GM21529 (cell line): Measurements from ENCODE around the gene VPS13D.

ENCODE experiments used
- ATAC-seq: cut with Tn5 transposase; IDR thresholded peaks from one replicate; pipeline ENCODE4 v1.9.1; 2021; ENCODE audit not compliant: unreplicated experiment

VPS13D gene

DNA sequence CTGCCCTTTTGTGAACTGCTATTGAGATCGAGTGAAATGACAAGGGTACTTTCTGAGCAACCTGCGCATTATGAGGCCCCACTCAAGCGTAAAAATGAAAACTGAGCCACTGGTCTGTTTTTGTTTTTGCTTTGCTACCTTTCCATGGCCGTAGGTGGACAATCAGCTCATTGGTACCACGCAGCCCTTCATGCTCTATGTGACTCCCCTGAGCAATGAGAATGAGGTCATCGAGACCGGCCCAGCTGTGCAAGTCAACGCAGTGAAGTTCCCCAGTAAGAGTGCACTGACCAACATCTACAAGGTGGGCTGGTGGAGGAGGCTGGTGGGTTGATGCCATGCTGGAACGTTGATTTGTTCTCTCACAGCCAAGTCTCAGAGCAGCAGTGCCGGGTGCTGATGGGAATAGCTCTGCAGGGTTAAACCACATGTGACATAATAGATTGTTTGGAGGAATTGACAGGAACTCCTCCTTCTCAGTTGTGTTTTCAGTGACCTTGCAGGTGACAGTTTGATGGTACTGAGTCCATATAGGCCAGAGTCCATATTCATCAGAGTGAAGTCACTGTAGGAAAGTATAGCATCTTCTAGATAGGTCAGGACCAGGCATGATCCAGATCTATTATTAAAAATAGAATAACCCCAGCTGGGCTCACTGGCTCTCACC lies 170.3 kb downstream of the VPS13D start:
- no peak for ATAC-seq

DNA sequence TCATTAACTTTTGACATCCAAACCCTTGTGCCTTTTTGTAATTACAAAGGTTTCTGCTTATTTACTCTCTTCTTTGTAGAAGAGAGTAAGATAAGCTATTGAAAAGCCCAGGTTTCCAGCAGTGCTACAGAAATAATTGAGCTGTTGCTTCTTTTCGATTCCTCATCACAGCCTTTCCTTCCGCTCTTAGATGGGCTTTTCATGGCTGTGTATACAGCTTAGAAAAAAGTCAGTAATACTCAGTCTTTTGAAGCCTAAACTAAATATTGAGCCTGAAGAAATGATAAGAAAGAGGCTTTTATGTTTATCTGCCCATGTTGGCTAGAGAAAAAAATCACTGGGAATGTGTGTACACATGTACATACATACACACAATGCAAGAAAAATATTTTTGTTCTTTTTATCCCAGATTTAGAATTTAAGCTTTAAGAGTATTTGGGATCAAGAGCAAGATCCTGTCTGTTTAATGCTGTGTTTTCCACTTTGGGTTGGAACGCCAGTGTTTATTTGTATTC lies 172.4 kb downstream of the VPS13D start:
- no peak for ATAC-seq

DNA sequence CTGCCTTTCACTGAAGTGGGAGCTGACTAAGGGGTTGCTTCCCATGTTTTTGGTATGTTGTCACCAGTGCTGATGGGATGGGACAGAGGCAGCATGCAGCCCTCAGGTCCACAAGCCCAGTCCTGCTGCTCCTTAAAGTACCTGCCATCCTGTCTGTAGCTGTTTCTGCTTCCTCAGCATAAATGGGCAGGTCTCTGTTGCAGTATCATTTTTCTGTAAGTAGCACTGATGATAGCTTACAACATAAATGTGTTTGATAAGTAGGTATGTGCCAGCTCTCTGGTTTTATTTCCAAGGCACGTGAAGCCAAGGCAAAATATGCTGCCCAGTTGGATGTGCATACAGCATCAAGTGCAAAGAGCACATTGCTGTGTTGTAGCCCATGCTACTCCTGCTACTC lies 173.0 kb downstream of the VPS13D start:
- ATAC-seq = no peak

DNA sequence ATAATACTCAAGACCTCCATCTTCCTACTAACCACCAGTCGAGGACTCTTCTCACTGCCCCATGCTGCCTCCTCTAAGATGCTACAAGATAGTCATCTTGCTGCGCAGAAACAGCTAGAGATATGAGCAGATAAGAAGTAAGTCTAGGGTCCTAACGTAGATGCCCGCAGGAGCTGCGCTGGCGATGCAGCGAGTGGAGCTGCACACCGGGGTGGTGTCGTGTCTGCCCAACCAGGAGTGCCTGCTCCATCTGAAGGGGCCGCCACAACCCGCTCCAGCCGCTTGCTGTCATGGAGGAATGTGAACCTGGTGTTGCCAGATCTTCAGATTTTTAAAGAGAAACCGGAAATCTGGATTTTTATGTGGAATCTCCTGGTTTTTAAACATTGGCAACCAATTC lies 175.1 kb downstream of the VPS13D start:
- ATAC-seq = no peak

DNA sequence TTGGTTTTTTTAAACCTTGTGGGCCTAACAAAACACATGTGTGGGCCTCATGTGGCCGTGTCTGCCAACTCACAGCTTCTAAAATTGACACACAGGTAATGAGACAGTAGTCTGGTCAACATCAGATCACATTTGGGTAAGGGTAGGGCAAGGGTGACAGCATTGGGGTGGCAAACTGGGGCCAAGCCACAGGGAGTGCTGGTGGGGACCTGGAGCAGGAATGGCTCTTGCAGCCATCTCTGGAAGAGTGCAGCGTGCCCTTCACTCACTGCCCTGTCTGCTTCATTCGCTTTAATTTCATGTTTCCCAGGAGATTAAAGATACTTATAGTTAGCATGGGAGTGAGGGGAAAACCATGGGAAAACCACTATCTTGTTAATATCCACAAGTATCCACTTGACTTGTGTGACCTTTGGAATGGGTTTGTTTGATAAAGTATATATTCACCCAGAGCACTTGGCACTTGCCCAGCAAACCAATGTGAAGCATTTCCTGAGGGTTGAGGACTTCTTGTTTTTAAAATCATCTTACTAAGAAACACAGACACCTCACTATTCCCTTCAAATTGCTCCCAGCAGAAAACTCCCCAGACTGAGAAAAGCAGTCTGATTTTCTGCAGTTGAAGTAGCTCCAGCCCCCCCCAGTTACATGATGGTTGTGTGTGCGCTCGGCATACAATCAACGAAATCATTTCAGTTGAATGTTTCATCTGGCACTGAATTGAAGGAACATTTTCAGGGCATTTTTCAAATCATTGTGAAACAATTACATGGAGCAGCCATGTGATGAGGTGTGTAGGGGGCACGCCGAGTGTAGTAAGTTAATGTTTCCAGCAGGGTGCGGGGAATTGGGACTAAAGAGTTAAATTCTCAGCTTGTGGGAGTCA lies 175.7 kb downstream of the VPS13D start:
- ATAC-seq = no peak

DNA sequence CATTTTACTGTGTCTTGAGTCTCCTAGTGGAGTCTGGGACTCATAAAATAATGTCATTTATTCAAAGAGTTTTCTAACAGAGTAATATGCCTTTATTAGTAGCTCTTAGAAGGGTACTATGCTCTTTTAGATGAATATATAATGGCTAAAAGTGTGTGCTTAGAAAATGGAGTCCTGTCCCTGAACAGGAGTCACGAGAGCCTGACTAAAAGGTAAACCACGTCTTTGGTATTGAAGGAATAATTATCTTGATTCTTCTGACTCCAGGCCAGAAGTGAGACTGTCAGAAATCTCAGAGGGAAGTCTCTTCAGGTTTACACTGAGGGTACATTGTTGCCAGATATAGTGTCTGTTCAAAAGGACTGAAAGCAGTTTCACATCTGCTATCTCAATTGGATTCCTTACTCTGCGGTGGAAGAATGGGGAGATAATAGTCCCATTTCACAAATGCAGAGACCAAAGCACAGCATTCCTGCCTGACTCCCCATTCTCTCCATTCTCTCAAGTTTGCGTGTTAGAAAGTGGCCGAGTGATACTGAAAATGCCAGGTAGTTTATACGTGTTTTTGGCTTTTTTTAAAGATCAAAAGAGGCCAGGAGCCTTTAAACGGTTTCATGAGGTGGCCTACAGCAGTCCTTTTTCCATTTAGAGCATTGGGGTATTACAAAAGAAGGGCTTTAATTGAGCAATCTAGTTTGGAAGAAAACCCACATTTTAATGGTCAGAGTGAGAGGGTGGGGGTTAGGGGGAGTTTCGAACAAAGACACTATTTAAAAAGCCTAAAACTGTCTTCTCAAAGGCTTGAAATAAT lies 176.6 kb downstream of the VPS13D start:
- ATAC-seq = no peak

DNA sequence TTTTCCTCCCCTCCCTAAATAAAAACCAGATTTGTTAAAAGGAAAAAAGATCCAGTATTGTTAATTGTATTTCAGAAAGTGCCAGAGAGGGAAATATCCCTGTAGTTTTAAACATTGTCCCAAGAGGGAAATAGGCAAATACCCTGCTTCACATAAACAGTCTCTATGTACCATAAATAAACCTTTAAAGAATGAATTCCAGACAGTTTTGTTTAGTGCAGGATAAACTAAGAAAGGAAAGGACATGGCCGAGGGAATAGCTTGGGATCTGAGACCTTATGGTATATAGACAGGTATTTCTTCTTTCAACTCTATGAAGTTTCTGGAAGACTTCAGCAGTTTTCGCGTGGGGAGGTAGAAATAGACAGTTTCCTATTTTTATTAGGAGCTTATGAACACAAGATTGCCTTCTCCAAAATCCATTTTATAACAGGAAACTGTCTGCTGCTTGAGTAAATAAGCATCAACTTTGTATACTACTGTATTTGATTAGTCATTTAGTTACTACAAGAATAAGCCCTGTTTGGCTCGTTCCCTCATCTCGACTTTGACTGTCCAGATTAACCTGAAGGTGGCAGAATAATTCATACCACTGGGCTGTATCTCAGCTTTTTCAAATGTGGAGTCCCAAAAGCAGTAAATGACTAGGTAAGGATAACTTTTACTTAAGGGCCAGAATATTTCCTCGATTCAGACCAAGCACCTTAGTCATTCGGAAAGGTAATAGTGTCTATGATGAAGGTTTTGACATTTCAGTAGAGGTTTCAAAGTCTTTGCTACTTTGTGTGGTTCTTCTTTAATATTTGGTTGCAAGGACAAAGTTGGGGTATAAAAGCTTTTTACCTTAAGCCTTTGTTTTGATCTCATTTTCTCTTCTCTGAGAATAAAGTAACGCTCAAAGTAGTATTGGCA lies 177.5 kb downstream of the VPS13D start:
- ATAC-seq = no peak

DNA sequence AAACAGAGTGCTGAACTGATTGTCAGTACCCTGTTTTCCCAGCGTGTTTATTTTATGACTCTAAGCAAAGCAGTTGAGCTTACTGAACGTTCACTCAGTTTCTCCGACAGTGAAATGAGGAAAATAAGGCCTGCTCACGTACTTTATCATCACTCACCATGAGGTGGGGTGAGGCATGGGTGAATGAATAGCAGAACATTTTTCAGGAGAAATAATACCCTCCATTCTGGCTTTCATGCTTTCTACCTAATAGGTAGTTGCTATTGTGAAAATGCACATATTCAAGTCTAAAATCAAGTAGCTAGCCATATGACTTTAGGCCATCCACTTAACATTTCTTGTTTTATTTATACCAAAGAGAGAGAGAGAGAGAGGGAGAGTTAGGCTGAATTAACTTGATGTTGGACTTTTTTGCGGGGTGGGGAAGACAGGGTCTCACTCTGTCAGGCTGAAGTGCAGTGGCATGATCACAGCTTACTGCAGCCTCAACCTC lies 178.2 kb downstream of the VPS13D start:
- ATAC-seq = no peak

DNA sequence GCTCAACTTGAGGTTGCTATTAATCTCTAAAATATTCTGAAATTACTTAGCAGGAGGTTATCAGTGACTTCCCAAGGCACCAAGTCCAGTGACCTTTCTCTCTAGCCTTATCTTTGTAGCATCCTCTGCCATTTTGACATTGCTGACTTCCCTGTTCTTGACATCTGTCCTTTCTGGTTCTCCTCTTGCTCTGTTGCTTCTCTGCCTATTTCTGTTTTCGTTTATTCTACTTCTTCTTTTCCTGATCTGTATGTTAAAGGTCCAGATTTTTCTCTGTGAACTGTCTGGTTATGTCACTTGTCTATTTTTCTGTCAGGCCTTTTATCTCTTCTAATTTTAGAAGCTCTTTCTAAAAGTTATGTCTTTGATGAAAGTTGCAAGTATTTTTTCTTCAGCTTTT lies 178.8 kb downstream of the VPS13D start:
- no peak for ATAC-seq

DNA sequence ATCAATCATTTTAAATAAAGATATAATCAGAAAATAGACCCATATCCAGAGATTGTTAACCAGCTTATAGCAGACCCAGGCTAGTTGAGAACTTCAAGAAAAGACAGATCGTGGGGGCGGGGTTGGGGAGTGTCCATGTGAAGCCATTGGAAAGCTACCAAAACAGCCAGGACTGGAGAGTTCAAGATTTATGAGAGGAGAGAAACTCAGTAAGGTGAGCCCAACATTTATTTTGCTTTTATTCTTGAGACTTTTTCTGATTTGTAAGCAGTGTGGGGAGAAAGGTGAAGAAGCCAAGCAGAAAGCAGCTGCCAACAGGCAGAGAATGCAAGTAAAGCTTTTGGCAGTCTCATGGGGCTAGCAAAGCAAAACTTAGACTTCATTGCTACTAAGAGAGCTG lies 179.9 kb downstream of the VPS13D start:
- ATAC-seq = no peak

DNA sequence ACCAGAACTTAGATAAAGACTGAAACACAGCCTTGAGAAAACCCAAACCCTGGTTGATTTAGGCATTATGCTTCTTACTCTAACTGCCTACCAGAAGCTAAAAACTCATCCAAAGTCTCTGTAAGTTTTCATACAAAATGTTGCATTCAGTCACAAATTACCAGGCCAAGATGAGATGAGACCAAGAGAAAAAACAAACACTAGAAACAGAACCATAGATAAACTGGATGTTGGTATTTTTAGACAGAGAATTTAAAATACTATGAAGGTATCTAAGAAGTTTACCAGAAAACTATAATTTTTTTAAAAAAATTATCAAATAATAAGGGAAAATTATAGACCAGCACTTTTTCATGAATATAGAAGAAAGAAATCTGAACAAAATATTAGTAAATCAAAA lies 180.5 kb downstream of the VPS13D start:
- ATAC-seq = no peak

DNA sequence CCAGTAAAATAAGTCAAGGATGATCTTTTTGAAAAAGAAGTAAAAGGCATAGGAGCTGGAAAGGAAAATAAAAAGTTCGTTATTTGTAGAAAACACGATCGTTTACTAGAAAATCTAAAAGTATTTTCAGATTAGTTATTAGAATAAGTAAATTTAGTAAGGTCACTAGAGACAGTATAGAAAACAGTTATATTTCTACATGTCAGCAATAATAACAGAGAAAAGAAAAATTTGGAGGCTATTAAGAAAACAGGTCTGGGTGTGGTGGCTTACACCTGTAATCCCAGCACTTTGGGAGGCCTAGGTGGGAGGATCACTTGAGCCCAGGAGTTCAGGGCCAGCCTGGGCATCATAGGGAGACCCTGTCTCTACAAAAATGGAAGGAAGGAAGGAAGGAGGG lies 181.3 kb downstream of the VPS13D start:
- ATAC-seq = no peak

DNA sequence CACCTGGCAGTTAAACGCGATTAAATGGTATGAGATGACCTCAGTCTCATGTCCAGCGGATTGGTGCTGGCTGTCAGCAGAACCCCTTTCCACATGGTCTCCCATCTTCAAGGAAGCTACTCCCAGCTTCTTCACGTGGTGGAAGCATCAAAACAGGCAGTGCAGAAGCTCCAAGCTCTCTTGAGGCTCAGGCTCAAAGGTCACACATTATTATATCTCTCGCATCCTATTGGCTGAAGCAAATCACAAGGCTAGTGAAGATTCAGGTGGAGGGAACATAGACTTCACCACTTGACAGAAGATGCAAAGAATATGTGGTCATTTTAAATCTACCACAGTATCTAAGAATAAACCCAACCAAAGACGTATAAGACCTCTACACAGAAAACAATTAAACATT lies 181.9 kb downstream of the VPS13D start:
- ATAC-seq = no peak

DNA sequence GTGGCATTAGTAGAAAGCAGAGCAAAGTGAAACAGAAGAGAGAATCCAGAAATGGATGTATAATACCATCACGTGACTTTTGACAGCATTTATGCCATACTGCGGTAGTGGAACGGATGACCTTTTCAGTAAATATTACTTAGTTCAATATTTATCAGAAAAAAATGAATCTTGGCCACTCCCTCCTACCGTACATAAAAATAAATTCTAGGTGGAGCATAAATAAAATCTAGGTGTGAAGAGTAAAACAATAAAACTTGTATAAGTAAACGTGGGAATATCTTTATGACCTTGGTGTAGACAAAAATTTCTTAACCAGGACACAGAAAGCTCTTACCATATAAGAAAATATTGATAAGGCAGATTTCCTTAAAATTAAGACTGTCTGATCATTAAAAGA lies 182.6 kb downstream of the VPS13D start:
- ATAC-seq = no peak

DNA sequence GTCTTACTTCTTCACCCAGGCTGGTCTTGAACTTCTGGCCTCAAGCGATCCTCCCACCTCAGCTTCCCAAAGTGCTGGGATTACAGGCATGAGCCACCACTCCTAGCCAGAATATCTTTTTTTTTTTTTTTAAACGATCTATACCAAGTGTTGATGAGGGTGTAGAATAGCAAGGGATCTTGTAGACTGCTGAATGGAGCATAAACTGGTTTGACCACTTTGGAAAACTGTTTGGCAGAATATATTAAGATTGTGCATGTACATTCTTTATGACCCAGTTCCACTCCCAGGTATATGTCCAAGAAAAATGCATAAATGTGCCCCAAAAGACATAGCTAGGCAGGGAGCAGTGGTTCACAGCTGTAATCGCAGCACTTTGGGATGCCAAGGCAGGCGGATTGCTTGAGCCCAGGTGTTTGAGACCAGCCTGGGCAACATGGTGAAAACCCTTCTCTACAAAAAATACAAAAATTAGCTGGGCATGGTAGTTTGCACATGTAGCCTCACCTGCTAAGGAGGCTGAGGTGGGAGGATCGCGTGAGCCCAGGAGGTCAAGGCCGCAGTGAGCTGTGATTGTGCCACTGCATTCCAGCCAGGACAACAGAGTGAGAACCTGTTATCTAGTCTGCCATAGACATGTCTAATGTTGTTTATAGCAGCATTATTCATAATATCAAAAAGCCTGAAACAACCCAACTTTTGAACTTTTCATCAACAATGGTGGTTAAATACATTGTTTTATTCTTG lies 184.0 kb downstream of the VPS13D start:
- no peak for ATAC-seq

DNA sequence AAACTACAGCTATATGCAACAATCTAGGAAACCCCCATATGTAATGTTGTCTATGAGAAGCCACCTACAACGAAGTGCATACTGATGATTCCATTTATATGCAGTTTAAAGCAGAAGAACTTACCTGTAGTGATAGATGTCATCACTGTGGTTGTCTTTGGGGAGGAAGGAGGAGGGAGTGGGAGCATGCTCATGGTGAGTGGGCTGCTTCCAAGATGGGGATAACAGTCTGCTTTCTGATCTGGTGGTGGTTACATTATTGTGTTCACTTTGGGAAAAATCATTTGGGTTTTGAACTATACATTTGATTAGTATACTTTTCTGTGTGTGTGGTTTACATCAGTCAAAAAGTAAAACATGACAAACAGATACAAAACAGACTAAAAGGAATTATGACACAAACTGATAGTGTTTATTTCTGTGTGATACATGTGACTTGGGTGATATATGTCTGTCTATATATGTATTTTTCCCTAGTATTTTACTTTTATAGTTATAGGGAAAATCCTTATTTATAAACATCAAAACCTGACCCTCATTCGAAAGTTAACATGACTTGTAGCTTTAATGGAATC lies 184.7 kb downstream of the VPS13D start:
- ATAC-seq = no peak

DNA sequence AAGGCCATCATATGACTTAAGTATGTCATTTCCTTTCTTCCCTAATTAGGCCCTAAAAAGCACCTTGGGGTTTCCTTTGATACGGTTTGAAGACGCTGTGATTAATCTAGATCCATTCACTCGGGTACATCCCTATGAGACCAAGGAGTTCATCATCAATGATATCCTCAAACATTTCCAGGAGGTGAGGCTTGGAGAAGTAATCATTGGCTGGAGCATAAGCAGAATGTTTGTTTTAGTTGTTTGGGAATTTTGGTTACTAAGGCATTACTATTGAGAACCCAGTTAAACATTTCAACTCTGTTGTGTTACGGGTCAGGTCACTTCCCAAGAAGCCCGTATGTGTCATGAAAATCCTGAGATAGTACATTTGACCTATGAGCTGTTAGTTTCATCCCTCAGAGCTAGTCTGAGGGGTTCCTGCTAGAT lies 185.2 kb downstream of the VPS13D start:
- no peak for ATAC-seq

DNA sequence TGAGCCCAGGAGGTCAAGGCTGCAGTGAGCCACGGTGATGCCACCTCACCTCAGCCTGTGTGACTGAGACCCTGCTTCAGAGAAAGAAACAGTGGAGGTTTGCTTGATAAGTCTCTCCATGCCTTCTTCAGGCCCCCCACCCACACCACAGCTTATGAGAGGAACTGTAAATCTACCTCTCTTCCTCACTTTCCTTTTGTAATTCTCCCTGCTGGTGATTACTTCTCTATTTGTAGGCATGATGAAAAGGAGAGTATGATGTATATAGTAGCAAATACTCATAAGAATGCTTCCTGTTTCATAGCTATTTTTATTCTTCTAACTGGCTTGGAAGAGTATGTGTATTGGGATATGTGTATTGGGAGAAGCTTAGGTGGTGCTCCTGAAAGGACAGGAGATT lies 186.3 kb downstream of the VPS13D start:
- no peak for ATAC-seq

DNA sequence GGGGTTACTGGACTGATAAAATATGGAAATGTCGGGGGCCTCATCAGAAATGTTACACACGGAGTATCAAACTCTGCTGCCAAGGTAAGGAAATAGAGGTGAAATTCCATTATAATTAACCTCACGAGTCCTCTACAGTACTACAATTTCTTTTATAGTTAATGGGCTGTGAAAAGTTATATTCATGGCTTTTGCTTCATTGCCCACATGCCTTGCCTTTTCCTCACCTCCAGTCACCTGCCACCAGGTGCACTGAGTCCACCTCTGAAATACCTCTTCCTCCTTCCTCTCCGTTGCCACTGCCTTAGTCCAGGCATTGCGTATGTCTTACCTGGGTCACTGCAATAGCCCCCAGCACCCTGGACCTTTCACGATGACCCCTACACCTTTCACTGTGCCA lies 186.9 kb downstream of the VPS13D start:
- no peak for ATAC-seq
